A673 (cell line): ENCODE results near the gene MFAP1. TPM values are rescaled to one million over a fixed set of nuclear protein-coding genes. Genes with fewer than 3 reads are reported as not detected.

Experiments
- BruUV-seq: library from RNA; stranded (reverse); fragments of 400-500 nt; replicated peaks from 2 replicates; lab custom pipeline; 2021; lab: Mats Ljungman, UMichigan
- CTCF ChIA-PET: fragments of 300-600 bp; sonication (Branson Sonifier 250); formaldehyde crosslinking; loops from one replicate; lab custom pipeline; 2022; ENCODE audit warnings: antibody characterized with exemption; lab: Charles Lee
- POLR2A ChIA-PET: fragments of 300-600 bp; sonication (Branson Sonifier 250); formaldehyde crosslinking; loops from one replicate; lab custom pipeline; 2022; ENCODE audit warnings: antibody characterized with exemption; ENCODE audit not compliant: low non-redundant PET; lab: Charles Lee
- DNase-seq: peaks from one replicate; pipeline ENCODE4 v3.0.0-alpha.2; 2015; ENCODE audit warnings: low spot score
- H3K27ac ChIP-seq: fragments of 200-600 bp; sonication (generic); 2 replicates; pipeline ENCODE4 v1.5.1; 2016; ENCODE audit warnings: mixed run types, low read depth, mild to moderate bottlenecking, mixed read lengths, antibody characterized with exemption, low read length; ENCODE audit not compliant: poor library complexity, severe bottlenecking
- H3K27me3 ChIP-seq: fragments of 200-600 bp; sonication (generic); replicated peaks from 2 replicates; pipeline ENCODE4 v1.6.1; 2017; ENCODE audit warnings: mixed run types, low read depth, mild to moderate bottlenecking, mixed read lengths, antibody characterized with exemption, low read length; ENCODE audit not compliant: insufficient read depth, poor library complexity
- H3K36me3 ChIP-seq: fragments of 200-600 bp; sonication (generic); 2 replicates; pipeline ENCODE4 v1.6.1; 2016; ENCODE audit warnings: mixed run types, mild to moderate bottlenecking, mixed read lengths, antibody characterized with exemption, low read length; ENCODE audit not compliant: insufficient read depth, poor library complexity, severe bottlenecking
- H3K4me1 ChIP-seq: fragments of 200-600 bp; sonication (generic); 2 replicates; pipeline ENCODE4 v1.6.1; 2017; ENCODE audit warnings: mixed run types, mild to moderate bottlenecking, mixed read lengths, antibody characterized with exemption, low read length; ENCODE audit not compliant: insufficient read depth, poor library complexity, severe bottlenecking
- H3K4me3 ChIP-seq: fragments of 200-600 bp; sonication (generic); 2 replicates; pipeline ENCODE4 v1.5.1; 2016; ENCODE audit warnings: low read depth, mixed run types, mild to moderate bottlenecking, mixed read lengths, low read length; ENCODE audit not compliant: poor library complexity, severe bottlenecking
- H3K9me3 ChIP-seq: fragments of 200-600 bp; sonication (generic); 2 replicates; pipeline ENCODE4 v1.6.1; 2016; ENCODE audit warnings: mixed run types, low read depth, mild to moderate bottlenecking, mixed read lengths, antibody characterized with exemption, low read length; ENCODE audit not compliant: poor library complexity, severe bottlenecking
- EZH2 ChIP-seq: fragments of 200-600 bp; sonication (generic); IDR thresholded peaks from 2 replicates; pipeline ENCODE4 v1.6.1; 2017; ENCODE audit warnings: borderline replicate concordance, low read depth, mild to moderate bottlenecking, mixed read lengths, antibody characterized with exemption, low read length; ENCODE audit not compliant: poor library complexity, severe bottlenecking
- intact Hi-C: fragments of 100-400 bp; cut with micrococcal nuclease; formaldehyde crosslinking; loops from one replicate; pipeline ENCODE4 v1.10.0; 2022; ENCODE audit not compliant: unreplicated experiment
- total RNA-seq: library from RNA; stranded (reverse); gene quantifications from 2 replicates; pipeline ENCODE4 v1.2.3, GENCODE V29; 2021
- TF ChIP-seq, protein P1 (sequence below): fragments of 300-800, 200-600 bp; sonication (generic); conservative IDR thresholded peaks from 2 replicates; pipeline ENCODE4 v1.5.1; 2017; ENCODE audit warnings: low read depth, mild to moderate bottlenecking, antibody characterized with exemption, low read length, moderate library complexity, mixed read lengths

MFAP1 gene
- total RNA-seq, 1 experiment from 2014 or later, result 45.4 TPM

DNA sequence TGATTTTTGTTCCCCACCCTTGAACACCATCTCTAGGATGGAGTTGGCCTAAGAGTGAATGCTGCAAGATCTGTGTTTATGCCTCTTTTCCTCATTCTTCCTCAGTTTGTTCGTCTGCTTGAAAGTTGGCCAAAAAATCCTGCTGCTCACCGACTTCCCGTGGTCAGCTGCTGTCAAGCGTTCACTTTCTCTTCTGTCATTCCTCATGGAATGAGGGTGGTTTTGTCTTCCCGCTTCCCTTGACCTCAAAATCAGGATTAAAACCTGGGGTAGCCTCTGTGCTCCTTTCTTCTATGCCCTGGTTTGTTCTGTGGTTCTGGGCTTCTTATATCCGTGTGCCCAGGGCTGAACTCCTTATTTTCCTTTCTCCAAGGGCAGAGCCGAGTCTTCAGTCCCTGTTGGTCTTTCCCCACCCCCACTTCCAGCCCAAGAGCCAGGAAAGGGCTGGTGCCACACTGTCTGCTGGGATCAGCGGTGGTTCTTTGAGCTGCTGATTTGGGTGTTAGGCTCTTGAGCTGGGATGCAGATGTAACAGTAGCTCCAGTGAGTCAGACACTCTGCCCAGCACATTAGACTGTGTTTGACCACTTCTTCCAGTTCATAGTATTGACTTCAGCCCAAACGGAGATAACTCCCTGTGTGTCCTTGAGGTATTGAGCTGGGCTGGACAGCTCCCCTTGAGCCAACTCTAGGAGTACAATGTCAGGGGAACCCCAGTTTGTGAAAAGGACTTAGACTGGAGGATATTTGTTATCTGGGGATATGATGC is 30.0 kb downstream of the MFAP1 start:
- Histone ChIP-seq H3K4me3 (no peak overlapping the region), H3K4me1 (peaks cover 13% of the 10 kb centered on the region), H3K27ac (peak overlapping the region; percentile 43), H3K9me3 (no peaks in the 10 kb centered on the region), H3K36me3 (peaks cover 40% of the 10 kb centered on the region), H3K27me3 (no peaks in the 10 kb centered on the region)
- no TSS peak for BruUV-seq
- intact Hi-C loops, result no loop called here
- no peak for TF ChIP-seq EZH2
- TF ChIP-seq, protein P1, sequence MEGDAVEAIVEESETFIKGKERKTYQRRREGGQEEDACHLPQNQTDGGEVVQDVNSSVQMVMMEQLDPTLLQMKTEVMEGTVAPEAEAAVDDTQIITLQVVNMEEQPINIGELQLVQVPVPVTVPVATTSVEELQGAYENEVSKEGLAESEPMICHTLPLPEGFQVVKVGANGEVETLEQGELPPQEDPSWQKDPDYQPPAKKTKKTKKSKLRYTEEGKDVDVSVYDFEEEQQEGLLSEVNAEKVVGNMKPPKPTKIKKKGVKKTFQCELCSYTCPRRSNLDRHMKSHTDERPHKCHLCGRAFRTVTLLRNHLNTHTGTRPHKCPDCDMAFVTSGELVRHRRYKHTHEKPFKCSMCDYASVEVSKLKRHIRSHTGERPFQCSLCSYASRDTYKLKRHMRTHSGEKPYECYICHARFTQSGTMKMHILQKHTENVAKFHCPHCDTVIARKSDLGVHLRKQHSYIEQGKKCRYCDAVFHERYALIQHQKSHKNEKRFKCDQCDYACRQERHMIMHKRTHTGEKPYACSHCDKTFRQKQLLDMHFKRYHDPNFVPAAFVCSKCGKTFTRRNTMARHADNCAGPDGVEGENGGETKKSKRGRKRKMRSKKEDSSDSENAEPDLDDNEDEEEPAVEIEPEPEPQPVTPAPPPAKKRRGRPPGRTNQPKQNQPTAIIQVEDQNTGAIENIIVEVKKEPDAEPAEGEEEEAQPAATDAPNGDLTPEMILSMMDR, result no peak
- ChIA-PET CTCF (no interaction called here), POLR2A (no interaction called here)
- no peak for DNase-seq

GRCh38 chr15:43793647-43794046 is 30.8 kb downstream of the MFAP1 start:
- intact Hi-C loops, result no loop called here
- Histone ChIP-seq H3K9me3 (no peaks in the 10 kb centered on the region), H3K27me3 (no peaks in the 10 kb centered on the region), H3K27ac (peak overlapping the region; percentile 97), H3K4me3 (peak overlapping the region; percentile 79), H3K36me3 (peaks cover 40% of the 10 kb centered on the region), H3K4me1 (peaks cover 13% of the 10 kb centered on the region)
- no TSS peak for BruUV-seq
- TF ChIP-seq, protein P1, result no peak
- TF ChIP-seq EZH2, result no peak
- ChIA-PET CTCF (no interaction called here), POLR2A (no interaction called here)
- no peak for DNase-seq

GRCh38 chr15:43792761-43793476 is 31.6 kb downstream of the MFAP1 start:
- peaks cover 40% of the 10 kb centered on the region for H3K36me3 ChIP-seq
- peak overlapping the region; percentile 79 for H3K4me3 ChIP-seq
- H3K27me3 ChIP-seq, result no peaks in the 10 kb centered on the region
- POLR2A ChIA-PET, result interaction anchor here (0.6 kb wide), 1 partner anchor 1313 kb away, joined by 10 read pairs; no protein-coding TSS in a partner anchor
- CTCF ChIA-PET, result no interaction called here
- no peaks in the 10 kb centered on the region for H3K9me3 ChIP-seq
- intact Hi-C loops, result no loop called here
- TF ChIP-seq, protein P1, result no peak
- TF ChIP-seq EZH2, result no peak
- BruUV-seq, result no TSS peak
- DNase-seq, result no peak
- peaks cover 13% of the 10 kb centered on the region for H3K4me1 ChIP-seq
- H3K27ac ChIP-seq, result peak overlapping the region; percentile 97
